GM12864 (cell line): ENCODE data around the gene CGN.

ENCODE experiments used
- DNase-seq: peaks from one replicate; pipeline ENCODE4 v3.0.0-alpha.2; 2011; ENCODE audit warnings: low read depth
- H3K4me3 ChIP-seq: 2 replicates; pipeline ENCODE4 v1.5.1; 2011; ENCODE audit warnings: mild to moderate bottlenecking, low read depth, low read length, control low read depth
- TF ChIP-seq, protein P1 (sequence below): IDR thresholded peaks from 2 replicates; pipeline ENCODE4 v1.5.1; 2011; ENCODE audit warnings: low read depth, mild to moderate bottlenecking, moderate library complexity, low read length, control low read depth, inconsistent platforms; ENCODE audit errors: missing control alignments

Gene CGN

DNA sequence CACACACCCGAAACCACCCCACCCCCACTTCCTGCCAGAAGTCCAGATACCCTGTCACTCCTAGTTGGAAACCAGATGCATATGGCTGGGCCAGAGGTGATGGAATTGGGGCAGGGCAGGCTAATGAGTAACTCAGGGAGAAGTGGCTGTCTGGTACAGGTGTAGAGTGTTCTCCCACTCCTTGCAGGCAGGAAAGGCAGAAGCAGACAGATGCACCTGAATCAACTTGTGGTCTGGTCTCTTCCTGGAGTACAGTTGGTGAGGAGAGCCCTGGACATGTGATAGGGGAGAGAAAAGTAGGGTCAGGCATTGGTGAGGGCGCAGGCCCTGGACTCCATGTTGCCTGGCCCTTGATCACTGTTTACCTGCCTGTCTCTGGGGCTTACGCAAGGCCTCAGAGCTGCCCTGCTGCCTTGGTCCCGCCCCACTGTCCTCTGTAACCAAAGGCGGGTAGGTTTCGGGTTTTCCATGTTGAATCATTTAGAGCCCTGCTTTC lies 2.5 kb downstream of the CGN start:
- TF ChIP-seq, protein P1, sequence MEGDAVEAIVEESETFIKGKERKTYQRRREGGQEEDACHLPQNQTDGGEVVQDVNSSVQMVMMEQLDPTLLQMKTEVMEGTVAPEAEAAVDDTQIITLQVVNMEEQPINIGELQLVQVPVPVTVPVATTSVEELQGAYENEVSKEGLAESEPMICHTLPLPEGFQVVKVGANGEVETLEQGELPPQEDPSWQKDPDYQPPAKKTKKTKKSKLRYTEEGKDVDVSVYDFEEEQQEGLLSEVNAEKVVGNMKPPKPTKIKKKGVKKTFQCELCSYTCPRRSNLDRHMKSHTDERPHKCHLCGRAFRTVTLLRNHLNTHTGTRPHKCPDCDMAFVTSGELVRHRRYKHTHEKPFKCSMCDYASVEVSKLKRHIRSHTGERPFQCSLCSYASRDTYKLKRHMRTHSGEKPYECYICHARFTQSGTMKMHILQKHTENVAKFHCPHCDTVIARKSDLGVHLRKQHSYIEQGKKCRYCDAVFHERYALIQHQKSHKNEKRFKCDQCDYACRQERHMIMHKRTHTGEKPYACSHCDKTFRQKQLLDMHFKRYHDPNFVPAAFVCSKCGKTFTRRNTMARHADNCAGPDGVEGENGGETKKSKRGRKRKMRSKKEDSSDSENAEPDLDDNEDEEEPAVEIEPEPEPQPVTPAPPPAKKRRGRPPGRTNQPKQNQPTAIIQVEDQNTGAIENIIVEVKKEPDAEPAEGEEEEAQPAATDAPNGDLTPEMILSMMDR = no peak
- no peak overlapping the region for H3K4me3 ChIP-seq
- DNase-seq = no peak

DNA sequence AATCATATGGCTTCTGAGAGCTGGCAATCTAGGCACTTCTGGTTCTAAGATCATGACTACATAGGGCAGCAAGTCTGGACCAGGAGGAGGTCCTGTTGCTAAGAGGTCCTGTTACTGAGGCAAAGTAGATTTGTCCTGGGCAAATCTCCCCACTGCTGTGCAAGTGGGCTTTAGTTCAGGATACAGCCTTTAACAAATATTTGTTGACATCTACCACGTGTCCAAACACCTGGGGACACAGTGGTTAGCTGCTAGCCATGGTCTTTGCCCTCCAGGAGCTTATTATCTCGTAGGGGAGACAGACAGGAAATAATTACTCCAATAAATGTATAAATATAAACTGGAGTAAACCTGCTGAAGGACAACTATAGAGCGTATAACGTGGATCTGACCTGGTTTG lies 3.2 kb downstream of the CGN start:
- no peak overlapping the region for H3K4me3 ChIP-seq
- TF ChIP-seq, protein P1 = no peak
- no peak for DNase-seq

DNA sequence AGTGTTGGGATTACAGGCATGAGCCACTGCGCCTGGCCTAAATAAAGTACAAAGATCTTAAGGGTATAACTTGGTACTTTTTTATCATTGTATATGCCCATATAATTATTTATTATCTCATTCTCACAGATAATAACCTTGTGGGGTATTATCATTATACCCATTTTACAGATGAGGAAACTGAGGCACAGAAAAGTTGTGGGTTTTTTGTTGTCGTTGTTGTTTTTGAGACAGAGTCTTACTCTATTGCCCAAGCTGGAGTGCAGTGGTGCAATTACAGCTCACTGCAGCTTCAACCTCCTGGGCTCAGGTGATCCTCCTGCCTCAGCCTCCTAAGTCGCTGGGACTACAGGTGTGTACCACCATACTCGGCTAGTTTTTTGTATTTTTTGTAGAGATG lies 4.1 kb downstream of the CGN start:
- DNase-seq = no peak
- no peak overlapping the region for H3K4me3 ChIP-seq
- TF ChIP-seq, protein P1 = no peak

DNA sequence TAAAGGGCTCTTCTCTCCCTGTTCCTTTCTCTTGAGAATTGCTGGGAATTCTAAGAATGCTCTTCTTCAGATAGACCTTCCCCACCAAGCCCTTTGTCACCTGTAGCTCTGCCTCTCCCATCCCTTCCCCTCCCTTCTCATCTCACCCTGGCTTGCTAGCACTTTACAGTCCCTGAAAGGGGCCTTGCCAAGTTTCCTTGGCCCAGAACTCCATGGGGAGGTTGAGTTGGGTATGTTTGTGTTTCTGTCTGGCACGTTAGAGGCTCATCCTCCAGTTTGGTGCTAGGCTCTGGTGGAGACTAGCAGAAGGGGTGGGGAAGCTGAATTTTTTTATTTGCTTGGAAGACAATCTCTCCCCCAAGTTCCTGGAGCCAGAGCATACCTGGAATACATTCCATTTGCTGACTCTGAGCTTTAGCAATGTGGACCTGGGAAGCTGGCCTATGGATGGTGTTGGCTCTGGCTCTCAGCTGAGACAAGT lies 4.9 kb downstream of the CGN start:
- no peak for DNase-seq
- no peak overlapping the region for H3K4me3 ChIP-seq
- TF ChIP-seq, protein P1 = no peak

DNA sequence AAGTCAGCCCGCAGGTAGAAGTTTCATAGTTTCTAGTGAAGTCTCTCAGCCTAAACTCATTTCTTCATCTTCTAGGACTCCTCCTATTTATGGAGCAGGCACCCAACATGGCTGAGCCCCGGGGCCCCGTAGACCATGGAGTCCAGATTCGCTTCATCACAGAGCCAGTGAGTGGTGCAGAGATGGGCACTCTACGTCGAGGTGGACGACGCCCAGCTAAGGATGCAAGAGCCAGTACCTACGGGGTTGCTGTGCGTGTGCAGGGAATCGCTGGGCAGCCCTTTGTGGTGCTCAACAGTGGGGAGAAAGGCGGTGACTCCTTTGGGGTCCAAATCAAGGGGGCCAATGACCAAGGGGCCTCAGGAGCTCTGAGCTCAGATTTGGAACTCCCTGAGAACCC lies 7.2 kb downstream of the CGN start:
- TF ChIP-seq, protein P1 = no peak
- no peak for DNase-seq

DNA sequence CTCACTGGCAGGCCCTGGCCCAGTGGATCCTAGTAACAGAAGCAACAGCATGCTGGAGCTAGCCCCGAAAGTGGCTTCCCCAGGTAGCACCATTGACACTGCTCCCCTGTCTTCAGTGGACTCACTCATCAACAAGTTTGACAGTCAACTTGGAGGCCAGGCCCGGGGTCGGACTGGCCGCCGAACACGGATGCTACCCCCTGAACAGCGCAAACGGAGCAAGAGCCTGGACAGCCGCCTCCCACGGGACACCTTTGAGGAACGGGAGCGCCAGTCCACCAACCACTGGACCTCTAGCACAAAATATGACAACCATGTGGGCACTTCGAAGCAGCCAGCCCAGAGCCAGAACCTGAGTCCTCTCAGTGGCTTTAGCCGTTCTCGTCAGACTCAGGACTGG lies 7.7 kb downstream of the CGN start:
- no peak overlapping the region for H3K4me3 ChIP-seq
- TF ChIP-seq, protein P1 = no peak
- no peak for DNase-seq

More for the DNA sequence above, 7.2 kb downstream of the CGN start:
- no peak overlapping the region for H3K4me3 ChIP-seq

DNA sequence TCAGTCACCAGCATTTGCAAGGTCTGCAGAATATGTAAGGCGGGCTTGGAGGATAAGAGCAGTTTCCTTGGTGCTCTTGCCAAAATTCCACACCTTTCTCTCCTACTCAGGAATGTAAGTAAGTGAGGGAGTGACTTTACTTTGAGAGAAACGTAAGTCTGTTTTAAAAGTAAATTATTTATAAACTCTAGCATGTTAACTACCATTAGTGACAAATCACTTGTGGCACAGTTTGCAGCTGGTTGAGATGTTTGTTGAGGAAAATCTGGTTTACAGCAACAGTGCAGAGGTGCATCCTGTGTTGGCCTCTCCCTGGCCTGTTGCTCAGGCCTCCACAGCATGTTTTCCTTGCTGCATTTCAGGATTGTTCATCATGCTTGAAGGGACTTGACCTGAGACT lies 8.5 kb downstream of the CGN start:
- TF ChIP-seq, protein P1 = no peak
- DNase-seq = no peak
- no peak overlapping the region for H3K4me3 ChIP-seq
